Activated CD4-positive, alpha-beta T cell treated with anti-CD3 and anti-CD28 coated beads, Interleukin-2, amount 10 ng/mL, durations not matched to agents 7 days and 5 days (primary cell): Measurements from ENCODE around the gene CERS6. TPM values are rescaled to one million over a fixed set of nuclear protein-coding genes. Genes with fewer than 3 reads are reported as not detected.
"Not testable (repeated sequence)": the region's sequence is repeated elsewhere in the genome, so short reads cannot be mapped to it uniquely, and the experiment has no call there.

Experiments
- CTCF ChIA-PET: fragments of 350-600 bp; sonication (Branson Sonifier 250); formaldehyde crosslinking; loops from one replicate; lab custom pipeline; 2021; ENCODE audit warnings: antibody characterized with exemption; lab: Charles Lee
- POLR2A ChIA-PET: fragments of 350-600 bp; sonication (Branson Sonifier 250); formaldehyde crosslinking; loops from one replicate; lab custom pipeline; 2021; ENCODE audit warnings: antibody characterized with exemption; lab: Charles Lee
- DNase-seq: peaks from one replicate; pipeline ENCODE4 v3.0.0-alpha.2; 2020
- H3K27ac Mint-ChIP-seq: one replicate; pipeline ENCODE4 v1.8.0; 2021; ENCODE audit warnings: mild to moderate bottlenecking, moderate library complexity, mixed read lengths
- H3K27me3 Mint-ChIP-seq: one replicate; pipeline ENCODE4 v1.8.0; 2021; ENCODE audit warnings: mixed read lengths
- H3K36me3 Mint-ChIP-seq: one replicate; pipeline ENCODE4 v1.8.0; 2021; ENCODE audit warnings: low read depth, mixed read lengths
- H3K4me1 Mint-ChIP-seq: one replicate; pipeline ENCODE4 v1.8.0; 2021; ENCODE audit warnings: mixed read lengths
- H3K4me3 Mint-ChIP-seq: one replicate; pipeline ENCODE4 v1.8.0; 2021; ENCODE audit warnings: mild to moderate bottlenecking, moderate library complexity, mixed read lengths
- H3K9me3 Mint-ChIP-seq: one replicate; pipeline ENCODE4 v1.8.0; 2021; ENCODE audit warnings: mixed read lengths
- total RNA-seq, 2 experiments: library from RNA; stranded (reverse); gene quantifications; one replicate each; pipeline ENCODE4 v1.2.3, GENCODE V29; 2021

Gene CERS6
- total RNA-seq, 2 experiments from 2014 or later, result 12.1 to 14.9 TPM

GRCh38 chr2:168658706-168659105, 202.6 kb downstream of the CERS6 start:
- DNase-seq, result no peak
- Mint-ChIP-seq H3K9me3 (no peaks in the 10 kb centered on the region), H3K4me3 (no peak overlapping the region), H3K4me1 (no peaks in the 10 kb centered on the region), H3K27me3 (no peaks in the 10 kb centered on the region), H3K27ac (no peak overlapping the region), H3K36me3 (no peaks in the 10 kb centered on the region)
- ChIA-PET CTCF (no interaction called here), POLR2A (no interaction called here)

DNA sequence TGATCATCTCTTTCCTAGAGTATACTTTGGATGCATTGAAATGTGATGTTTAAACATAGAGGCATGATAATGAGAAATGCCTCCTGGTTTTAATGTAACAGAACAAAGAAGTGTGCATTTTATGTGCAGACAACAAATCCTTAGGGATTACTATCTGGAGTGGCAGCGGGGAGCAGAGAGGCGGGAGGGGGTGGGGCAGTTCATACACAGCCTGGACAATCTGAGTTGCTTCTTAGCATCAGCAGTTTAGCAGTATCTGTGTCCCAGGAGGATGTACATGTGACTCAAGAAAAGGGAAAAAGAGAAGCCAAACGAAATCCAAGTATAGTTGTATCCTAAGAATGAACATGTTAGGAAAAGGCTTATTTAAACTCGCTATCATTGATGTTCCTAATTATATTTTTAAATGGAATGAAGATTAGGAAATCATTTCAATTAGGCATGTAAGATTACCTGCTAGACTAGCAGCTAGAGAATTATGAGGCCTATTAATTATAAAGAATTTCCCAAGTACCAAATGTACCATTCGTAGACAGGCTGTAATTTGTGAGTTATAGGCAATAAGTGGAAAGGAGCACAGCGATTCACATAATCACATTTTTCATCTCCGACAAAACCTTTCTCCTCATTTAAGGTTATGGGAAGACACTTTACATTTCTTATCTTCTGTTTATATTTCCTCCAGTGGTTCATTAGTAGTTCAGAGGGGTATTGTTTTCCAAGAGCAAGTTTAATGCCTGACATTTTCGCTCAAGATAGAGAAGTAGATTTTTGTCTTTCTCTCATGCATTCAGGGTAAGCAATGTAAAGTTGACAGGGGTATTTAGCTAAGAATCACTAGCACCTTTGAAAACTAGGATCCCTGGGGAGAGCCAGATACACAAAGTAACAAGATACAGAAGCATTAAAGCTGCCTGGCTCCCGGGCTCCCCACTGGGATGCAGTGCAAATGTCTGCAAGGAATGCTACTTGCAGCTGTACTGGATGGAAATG, 205.1 kb downstream of the CERS6 start:
- DNase-seq, result no peak
- no peak overlapping the region for H3K4me3 Mint-ChIP-seq
- H3K4me1 Mint-ChIP-seq, result peaks cover 7% of the 10 kb centered on the region
- POLR2A ChIA-PET, result no interaction called here
- H3K36me3 Mint-ChIP-seq, result peaks cover 2% of the 10 kb centered on the region
- no peak overlapping the region for H3K27ac Mint-ChIP-seq
- no peaks in the 10 kb centered on the region for H3K27me3 Mint-ChIP-seq
- CTCF ChIA-PET, result interaction anchor here (1.2 kb wide), 1 partner anchor 45 kb away, joined by 3 read pairs; no protein-coding TSS in a partner anchor
- H3K9me3 Mint-ChIP-seq, result no peaks in the 10 kb centered on the region

GRCh38 chr2:168661863-168662256, 205.8 kb downstream of the CERS6 start:
- Mint-ChIP-seq H3K36me3 (peaks cover 2% of the 10 kb centered on the region), H3K9me3 (no peaks in the 10 kb centered on the region), H3K4me3 (no peak overlapping the region), H3K27me3 (no peaks in the 10 kb centered on the region), H3K4me1 (peaks cover 14% of the 10 kb centered on the region), H3K27ac (no peak overlapping the region)
- CTCF ChIA-PET, result interaction anchor here (1.2 kb wide), 1 partner anchor 44 kb away, joined by 3 read pairs; no protein-coding TSS in a partner anchor
- DNase-seq, result no peak
- POLR2A ChIA-PET, result no interaction called here

- Mint-ChIP-seq H3K27me3 (no peaks in the 10 kb centered on the region), H3K27ac (no peak overlapping the region), H3K4me1 (peaks cover 18% of the 10 kb centered on the region), H3K9me3 (no peaks in the 10 kb centered on the region), H3K36me3 (peaks cover 2% of the 10 kb centered on the region), H3K4me3 (no peak overlapping the region)
- DNase-seq, result no peak
- ChIA-PET CTCF (interaction anchor here (0.9 kb wide), 1 partner anchor 13 kb away, joined by 3 read pairs; no protein-coding TSS in a partner anchor), POLR2A (no interaction called here)
These were observed 206.7 kb downstream of the CERS6 start for GRCh38 chr2:168662651-168663208.

- H3K9me3 Mint-ChIP-seq, result no peaks in the 10 kb centered on the region
- H3K4me3 Mint-ChIP-seq, result no peak overlapping the region
- no peaks in the 10 kb centered on the region for H3K27me3 Mint-ChIP-seq
- H3K4me1 Mint-ChIP-seq, result peaks cover 18% of the 10 kb centered on the region
- POLR2A ChIA-PET, result no interaction called here
- DNase-seq, result no peak
- H3K27ac Mint-ChIP-seq, result no peak overlapping the region
- peaks cover 2% of the 10 kb centered on the region for H3K36me3 Mint-ChIP-seq
- CTCF ChIA-PET, result no interaction called here
These were observed 207.9 kb downstream of the CERS6 start for GRCh38 chr2:168663993-168664392.

DNA sequence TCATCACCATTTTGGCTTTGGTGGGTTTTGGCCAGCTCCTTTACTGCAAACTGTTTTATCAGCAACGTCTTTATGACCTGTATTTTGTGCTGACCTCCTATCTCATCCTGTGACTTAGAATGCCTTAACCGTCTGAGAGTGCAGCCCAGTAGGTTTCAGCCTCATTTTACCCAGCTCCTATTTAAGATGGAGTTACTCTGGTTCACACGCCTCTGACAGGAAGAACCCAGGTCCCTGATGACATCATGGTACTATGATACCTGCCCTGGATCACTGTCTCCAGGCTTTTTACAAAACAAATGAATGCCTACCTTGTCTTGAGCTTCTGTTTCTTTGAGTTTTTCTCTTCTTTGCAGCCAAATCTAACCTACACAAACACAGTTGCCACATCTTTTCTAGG, 208.6 kb downstream of the CERS6 start:
- H3K27me3 Mint-ChIP-seq, H3K9me3 Mint-ChIP-seq, H3K27ac Mint-ChIP-seq, DNase-seq, H3K36me3 Mint-ChIP-seq, H3K4me3 Mint-ChIP-seq, POLR2A ChIA-PET, CTCF ChIA-PET: not testable (repeated sequence)
- H3K4me1 Mint-ChIP-seq, result peaks cover 18% of the 10 kb centered on the region

- ChIA-PET POLR2A (no interaction called here), CTCF (no interaction called here)
- H3K4me1 Mint-ChIP-seq, result peaks cover 25% of the 10 kb centered on the region
- no peaks in the 10 kb centered on the region for H3K27me3 Mint-ChIP-seq
- DNase-seq, result no peak
- no peak overlapping the region for H3K27ac Mint-ChIP-seq
- H3K36me3 Mint-ChIP-seq, result peaks cover 4% of the 10 kb centered on the region
- peaks cover 3% of the 10 kb centered on the region for H3K9me3 Mint-ChIP-seq
- no peak overlapping the region for H3K4me3 Mint-ChIP-seq
These were observed 210.3 kb downstream of the CERS6 start for GRCh38 chr2:168666339-168666738.

- ChIA-PET CTCF (no interaction called here), POLR2A (no interaction called here)
- H3K9me3 Mint-ChIP-seq, result peaks cover 3% of the 10 kb centered on the region
- H3K36me3 Mint-ChIP-seq, result peaks cover 4% of the 10 kb centered on the region
- no peak for DNase-seq
- no peak overlapping the region for H3K4me3 Mint-ChIP-seq
- H3K4me1 Mint-ChIP-seq, result peaks cover 25% of the 10 kb centered on the region
- no peaks in the 10 kb centered on the region for H3K27me3 Mint-ChIP-seq
- H3K27ac Mint-ChIP-seq, result no peak overlapping the region
These were observed 211.1 kb downstream of the CERS6 start for GRCh38 chr2:168667156-168667555.

DNA sequence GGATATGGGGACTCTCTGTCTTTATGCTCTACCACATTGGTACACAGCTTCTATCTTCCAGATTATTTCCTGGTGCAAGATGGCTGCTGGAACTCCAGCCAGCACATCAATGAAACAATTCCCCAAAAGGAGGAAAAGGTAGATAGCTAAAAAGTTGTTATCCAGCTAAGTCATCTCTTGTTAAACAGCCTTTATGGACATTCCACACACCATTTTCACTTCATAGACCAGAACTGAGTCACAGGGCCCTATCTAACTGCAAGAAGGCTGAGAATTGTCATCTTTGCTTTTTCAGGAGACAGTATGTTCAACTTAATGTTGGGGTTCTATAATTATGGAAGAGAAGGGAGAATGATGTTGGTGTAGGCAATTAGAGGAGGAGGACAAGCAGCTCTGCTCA, 213.1 kb downstream of the CERS6 start:
- Mint-ChIP-seq H3K36me3 (peaks cover 4% of the 10 kb centered on the region), H3K4me3 (no peak overlapping the region), H3K27ac (no peak overlapping the region), H3K4me1 (peaks cover 24% of the 10 kb centered on the region), H3K27me3 (no peaks in the 10 kb centered on the region), H3K9me3 (peaks cover 6% of the 10 kb centered on the region)
- DNase-seq, result no peak
- POLR2A ChIA-PET, result no interaction called here
- CTCF ChIA-PET, result no interaction called here

GRCh38 chr2:168670478-168670877, 214.4 kb downstream of the CERS6 start:
- Mint-ChIP-seq H3K27ac (no peak overlapping the region), H3K27me3 (no peaks in the 10 kb centered on the region), H3K9me3 (peaks cover 6% of the 10 kb centered on the region), H3K36me3 (peaks cover 3% of the 10 kb centered on the region), H3K4me1 (peaks cover 21% of the 10 kb centered on the region), H3K4me3 (no peak overlapping the region)
- ChIA-PET POLR2A (no interaction called here), CTCF (no interaction called here)
- no peak for DNase-seq

GRCh38 chr2:168671932-168672331, 215.9 kb downstream of the CERS6 start:
- Mint-ChIP-seq H3K9me3 (peaks cover 7% of the 10 kb centered on the region), H3K36me3 (peaks cover 5% of the 10 kb centered on the region), H3K27ac (no peak overlapping the region), H3K4me1 (peaks cover 12% of the 10 kb centered on the region), H3K27me3 (no peaks in the 10 kb centered on the region), H3K4me3 (no peak overlapping the region)
- ChIA-PET POLR2A (no interaction called here), CTCF (interaction anchor here (1.0 kb wide), 1 partner anchor 9 kb away, joined by 3 read pairs; no protein-coding TSS in a partner anchor)
- no peak for DNase-seq

GRCh38 chr2:168673265-168674189, 217.5 kb downstream of the CERS6 start:
- Mint-ChIP-seq H3K4me3 (no peak overlapping the region), H3K9me3 (peaks cover 7% of the 10 kb centered on the region), H3K27me3 (no peaks in the 10 kb centered on the region), H3K36me3 (peaks cover 5% of the 10 kb centered on the region), H3K27ac (no peak overlapping the region), H3K4me1 (peaks cover 7% of the 10 kb centered on the region)
- ChIA-PET CTCF (no interaction called here), POLR2A (no interaction called here)
- DNase-seq, result no peak
